Activated effector memory CD4-positive, alpha-beta T cell treated with anti-CD3 and anti-CD28 coated beads, Interleukin-2, amount 50 U/mL, for 16 hours (primary cell): ENCODE data around the gene NR2E1.

Experiments used
- DNase-seq: peaks from one replicate; pipeline ENCODE4 v3.0.0-alpha.2; 2020

Gene NR2E1

DNA sequence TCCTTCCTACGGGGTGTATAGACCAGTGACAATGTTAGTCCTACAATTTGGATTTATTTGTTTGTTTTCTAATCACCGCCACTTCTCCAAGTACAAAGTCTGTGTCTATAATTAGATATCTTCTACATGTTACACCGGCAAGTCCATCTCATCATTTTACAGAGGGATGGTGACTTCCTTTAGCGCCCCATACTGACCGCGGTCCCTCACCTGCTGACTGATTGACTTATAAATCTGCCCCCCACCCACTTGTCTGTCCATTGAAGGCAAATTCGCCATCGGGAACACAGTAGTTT lies 8.9 kb upstream of the NR2E1 start:
- no peak for DNase-seq

DNA sequence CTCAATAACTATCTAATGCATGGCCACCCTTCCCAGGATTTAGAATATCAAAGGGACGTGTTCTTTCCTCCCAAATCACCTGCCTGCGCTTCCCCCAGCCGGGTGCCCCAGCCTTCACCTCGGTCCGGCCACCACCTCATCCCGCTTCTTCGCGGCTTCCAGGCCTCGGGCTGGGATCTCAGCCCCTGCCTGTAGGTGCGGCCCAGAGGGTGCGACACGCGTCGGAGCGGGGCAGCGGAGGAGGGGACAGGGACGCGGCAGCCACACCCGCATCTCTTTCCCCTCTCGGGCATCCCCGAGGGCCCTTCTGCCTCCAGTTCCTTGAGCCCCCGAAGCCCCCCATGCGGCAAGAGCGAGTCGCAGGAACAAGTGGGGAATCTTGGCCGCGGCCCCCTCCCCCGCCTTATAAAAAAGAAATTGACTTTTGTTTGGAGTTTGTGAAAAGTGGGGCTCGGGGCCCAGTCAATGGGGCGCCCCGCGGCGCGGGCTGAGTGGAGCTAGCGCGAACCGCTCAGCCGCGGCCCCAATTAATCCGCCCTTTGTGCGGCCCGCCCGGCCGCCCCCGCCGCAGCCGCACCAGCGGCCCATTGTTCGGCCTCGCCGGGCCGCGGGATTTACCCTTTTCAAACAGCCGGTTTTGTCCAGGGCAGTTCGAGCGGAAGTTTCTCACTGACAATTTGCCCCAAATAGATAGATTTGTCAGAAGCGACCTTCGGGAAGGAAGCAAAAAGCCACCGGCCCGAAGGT lies 8.4 kb upstream of the NR2E1 start:
- no peak for DNase-seq

DNA sequence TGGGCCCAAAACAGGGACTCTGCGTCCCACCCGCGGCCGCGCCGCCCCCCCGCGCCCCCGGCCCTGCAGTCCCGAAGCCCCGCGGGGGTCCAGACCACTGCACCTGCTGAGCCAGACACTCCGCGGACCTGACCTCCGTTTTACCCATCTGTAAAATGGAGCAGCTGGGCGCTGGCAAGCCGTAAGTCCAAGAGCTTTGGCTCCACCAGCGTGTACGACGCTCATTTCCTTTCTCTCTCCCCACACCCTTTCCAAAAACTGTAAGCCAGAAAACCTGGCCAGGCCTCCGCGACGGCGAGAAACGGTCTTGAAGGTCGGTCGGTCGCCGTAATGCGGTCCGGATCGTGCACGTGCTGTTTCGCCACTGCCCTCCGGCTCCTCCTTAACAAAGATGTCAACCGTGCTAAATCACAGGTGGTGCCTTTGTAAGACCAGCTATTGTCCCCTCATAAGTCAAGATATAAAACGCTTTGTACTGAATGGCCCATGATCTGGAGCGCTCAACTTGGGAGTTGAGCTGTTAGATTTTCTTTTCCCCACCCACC lies 7.8 kb upstream of the NR2E1 start:
- DNase-seq: no peak

DNA sequence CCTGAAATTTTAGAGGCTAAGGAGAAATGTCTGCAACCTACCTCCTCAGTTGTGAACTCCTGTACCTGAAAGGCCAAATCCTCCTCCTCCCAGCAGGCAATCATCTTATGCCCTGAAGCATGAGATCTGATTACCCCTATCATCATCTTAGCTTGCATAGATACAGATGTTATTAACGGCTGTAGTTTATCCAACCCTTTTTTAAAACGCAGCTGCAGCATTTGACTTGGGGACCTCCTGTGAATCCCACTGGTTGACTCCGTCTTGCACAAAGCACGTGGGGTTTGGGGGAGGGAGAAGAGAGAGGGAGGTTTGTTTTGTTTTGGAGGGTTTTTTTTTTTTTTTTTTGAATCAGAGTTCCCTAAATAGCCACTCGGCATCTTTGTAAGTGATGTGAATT lies 5.8 kb upstream of the NR2E1 start:
- DNase-seq: no peak

DNA sequence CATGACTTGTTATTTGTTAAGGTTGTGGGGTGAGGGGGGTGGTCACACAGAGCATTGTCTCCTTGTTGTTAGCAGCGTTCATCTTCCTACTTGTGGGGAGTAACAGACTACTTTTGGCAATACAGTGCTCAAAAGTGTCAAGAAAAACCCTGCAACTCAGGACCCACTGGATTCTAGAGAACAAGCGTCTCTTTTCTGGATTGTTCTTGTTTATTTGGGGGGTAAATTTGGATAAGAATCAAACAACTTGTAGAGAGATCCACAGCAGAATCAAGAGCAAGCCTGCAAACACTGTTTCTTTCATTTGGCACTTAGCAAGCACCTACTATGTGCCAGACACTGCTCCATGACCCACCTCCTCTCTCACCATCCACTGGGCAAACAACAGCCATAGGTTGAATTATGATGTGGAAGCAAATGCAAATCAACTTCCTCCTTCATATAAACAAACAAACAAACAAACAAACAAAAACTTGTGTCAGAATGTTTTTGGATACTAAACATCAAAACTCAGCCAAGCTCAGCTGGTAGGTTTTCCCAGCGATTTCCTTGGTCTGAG lies 4.0 kb upstream of the NR2E1 start:
- no peak for DNase-seq

DNA sequence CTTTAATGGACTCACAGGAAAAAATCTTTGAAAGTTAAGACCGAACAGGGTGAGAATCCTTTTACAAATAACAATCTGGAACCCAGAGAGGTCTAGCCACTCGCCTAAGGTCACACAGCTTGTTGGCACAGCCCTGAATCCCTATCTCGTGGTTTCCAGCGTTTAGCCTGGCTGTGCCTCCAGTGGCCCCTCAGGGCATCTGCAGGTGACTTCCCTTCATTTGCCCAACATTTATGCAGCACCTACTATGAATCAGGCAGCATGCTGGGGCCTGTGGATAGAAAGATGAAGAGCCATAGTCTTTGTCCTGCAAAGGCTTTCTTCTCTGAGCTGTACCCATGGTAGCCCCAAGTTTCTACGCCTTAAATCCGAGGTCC lies 2.6 kb upstream of the NR2E1 start:
- DNase-seq: no peak

DNA sequence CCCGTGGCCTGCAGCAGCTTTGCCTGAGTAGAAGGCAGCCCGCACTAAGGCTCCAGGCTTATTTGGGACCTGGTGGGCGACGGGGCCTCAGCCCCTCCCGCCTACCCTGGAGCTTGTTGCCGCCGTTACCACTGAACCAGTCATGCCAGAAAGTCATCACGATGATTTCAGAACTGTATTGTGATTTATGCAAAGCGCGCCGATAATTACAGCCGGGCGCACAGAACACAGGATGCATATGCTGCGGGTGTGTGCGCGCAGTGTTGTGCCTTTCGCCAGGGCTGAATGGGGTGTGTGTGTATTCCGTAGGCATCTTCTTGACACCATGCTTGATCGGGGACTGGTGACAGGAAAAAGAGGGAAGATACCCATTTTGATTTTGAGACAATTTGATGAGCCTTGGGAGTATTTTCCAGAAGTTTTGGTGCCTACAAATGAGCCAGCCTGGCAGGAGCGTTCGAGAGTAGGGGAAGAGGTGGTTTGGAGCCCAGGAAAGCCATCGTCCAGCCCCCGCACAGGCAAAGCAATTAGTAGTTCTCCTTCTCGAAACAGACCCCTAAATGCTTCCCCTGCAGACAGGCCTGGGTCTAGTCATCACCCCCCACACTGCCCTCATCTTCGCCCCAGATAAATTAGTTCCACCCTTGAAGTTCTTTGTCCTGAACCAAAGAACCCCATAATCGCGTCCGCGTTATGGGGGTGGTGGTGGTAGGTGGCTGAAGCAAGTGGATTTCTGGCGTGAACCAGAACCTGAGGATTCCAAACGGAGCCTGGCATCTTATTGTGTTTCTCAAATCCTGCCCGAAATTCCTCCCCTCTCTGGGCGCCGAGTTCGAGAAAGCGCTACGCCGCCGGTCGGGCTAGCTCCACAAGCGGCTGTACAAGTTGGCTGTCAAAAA lies 1.9 kb upstream of the NR2E1 start:
- no peak for DNase-seq

DNA sequence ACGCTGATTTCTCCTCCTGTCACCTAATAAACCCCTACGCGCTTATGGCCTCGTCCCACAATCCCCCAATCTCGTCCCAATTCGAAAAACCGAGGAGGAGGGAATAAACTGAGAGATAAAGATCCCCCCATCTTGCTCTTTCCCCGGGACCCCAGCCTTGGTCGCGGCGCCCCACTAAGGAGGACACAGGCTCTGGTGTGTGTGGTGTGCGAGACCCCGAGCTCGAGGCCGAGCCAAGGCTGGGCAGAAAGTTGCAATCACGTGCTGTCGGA lies 1.3 kb upstream of the NR2E1 start:
- no peak for DNase-seq

DNA sequence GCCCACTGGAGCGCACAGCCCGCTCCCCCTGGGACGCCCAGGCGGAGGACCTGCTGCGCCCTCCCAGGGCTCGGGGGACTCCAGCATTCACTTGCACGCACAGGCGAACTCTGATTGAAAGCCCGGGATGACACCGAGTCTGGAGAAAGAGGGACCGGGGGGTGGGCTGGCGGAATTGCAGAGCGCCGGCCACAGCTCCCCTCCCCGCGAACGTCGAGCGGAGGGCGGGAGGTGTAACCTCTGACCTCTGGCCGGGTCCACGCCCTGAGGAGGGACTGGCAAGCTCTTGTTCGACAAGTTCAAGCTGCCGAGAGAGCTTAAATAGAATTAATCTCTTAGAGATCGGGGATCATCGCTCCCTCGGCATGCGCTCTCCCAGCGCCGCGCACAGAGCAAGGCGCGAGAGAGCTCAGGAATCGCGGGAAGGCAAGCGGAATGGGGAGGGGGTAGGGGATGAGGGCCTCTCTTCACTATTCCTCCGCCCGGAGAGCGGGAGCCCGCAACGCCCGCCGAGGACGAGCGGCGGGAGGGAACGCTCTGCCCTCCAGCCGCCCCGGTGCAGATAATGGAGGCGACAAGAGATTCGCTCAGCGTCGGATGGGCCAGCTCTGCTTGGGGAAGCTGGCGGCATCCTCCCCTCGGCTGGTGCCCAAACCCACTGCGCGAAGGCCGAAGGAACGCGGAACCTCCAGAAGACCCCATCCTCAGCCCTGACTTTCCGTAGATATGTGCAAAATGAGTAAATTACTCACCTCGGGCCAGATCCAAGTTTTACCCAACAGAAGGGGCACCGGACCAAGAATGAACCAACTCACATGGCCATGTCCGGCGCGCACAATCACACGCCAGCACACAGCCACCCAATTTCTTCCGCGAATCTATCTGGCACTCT lies 761 bp upstream of the NR2E1 start:
- DNase-seq: no peak

DNA sequence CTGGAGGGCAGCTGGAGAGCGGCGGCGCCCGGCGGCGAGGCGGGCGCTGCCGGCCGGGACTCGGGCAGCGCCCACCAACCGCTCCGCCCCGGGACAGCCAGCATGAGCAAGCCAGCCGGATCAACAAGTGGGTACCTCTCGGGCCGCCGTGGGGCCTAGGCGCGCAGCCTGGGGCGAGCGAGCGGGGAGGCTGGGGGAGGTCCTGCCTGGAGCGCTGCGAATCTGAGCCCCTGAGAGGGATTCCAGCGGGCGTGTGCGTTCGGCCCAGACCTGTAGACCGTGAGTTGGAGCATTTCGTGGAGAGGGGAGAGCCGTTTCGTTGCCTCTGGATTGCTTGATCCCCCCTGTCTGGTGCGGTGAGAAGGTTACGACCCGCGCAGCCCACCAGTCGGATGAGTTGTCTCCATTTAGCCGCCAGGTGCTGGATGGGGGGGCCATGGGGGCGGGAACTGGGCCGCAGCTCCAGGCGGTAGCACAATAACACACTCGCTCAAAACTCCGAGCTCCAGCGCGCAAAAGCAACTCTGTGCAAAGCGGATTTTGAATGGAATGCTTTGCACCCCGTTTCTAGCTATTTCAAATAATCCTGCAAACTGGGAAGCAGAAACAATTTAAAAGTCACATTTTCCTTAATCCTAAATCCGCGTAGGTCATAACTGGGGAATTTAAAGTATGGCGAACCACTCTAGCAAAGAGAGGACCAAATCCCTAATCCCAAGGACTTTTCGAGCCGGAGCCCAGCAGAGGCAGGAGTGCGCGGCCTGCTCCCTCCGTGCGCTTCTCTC lies 1.0 kb downstream of the NR2E1 start:
- DNase-seq: no peak

DNA sequence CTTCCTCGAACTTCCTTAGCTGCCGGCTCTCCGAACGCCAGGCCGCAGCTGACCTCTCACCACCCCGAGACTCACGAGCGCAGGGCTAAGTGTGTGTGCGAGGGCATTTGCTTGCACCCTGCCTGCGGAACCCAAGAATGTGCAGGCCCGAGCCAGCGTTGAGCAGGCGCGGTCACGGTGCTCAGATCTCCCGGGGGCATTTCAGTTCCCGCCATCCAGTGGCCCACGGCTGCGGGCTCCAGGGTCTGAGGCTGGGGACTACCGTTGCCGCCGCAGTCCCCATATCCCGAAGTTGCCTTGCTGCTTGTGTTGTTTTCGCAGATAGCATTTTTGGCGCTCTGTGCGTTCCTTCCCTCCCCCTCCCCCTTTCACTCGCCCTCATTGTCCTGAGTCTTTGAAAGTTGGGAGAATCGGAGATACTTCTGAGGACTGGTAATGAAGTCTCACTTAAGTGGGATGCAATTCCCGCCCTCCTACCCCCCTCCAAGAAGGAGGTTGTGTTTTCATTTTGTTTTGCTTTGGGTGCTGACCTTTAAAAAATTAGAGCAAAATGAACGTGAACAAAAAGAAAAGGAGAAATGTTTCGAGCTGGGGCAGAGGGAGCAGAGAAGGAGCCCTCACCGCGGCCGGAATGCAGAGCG lies 1.7 kb downstream of the NR2E1 start:
- no peak for DNase-seq

DNA sequence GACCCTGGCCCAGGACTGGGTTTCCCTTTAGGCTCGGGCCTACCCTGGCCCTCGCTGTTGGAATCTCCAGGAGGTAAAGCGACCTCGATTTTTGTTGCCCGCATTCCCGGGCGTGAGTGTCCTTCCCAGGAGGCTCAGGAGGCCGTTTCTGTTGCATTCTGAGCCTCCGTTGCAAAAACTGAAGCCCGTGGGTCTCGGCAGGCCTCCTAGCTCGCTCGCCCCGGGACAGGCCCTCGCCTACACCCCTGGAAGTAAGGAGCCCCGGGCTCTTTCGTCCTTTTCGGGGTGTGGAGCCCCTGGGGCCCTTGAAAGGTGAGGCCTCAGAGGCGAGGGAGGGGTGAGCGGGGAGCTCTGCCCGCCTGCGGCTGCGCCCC lies 2.3 kb downstream of the NR2E1 start:
- no peak for DNase-seq

DNA sequence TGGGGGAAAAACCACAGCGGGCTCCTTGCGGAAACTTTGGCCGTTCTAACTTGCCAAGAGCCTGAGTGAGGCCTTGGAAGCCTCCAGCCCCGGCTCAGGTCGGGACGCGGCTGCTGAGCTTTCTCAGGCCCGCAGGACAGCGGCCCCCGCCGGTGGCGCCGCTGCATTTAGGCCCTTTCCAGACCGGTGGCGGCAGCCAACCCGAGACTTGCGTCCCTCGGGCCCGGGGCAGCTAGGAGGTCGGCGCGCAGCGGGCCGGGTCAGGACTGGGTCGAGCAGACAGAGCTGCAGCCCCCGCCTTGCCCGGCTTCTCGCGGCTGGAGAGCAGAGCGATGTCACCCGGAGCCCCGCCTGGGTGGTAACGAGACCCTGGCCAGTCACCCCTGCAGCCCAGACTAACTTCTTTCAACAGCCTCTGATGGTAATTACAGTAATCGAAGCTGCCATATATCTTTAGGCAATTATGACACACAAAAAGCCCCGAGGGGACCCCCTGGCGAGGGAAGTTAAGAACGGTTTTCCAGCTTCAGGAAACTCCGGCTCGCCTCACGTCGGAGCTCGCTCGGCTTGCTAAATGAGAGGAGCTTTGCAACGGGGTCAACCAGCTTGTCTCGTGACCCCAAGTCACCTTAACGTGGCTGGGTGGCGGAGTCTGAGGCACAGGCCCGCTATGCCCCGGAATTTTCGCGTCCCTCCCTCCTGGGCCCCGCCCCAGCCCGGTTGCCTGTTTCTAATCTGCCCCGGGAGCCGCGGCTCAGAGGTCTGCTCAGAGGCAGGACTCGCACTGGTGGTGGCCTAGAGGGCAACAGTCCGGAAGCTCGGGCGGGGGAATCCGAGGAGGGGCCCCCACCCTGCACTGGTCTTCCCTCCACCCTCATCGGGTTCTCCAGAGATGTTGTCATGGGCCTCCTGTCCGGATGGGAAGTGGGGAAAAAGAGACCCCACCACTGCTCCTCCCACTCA lies 3.0 kb downstream of the NR2E1 start:
- DNase-seq: no peak

DNA sequence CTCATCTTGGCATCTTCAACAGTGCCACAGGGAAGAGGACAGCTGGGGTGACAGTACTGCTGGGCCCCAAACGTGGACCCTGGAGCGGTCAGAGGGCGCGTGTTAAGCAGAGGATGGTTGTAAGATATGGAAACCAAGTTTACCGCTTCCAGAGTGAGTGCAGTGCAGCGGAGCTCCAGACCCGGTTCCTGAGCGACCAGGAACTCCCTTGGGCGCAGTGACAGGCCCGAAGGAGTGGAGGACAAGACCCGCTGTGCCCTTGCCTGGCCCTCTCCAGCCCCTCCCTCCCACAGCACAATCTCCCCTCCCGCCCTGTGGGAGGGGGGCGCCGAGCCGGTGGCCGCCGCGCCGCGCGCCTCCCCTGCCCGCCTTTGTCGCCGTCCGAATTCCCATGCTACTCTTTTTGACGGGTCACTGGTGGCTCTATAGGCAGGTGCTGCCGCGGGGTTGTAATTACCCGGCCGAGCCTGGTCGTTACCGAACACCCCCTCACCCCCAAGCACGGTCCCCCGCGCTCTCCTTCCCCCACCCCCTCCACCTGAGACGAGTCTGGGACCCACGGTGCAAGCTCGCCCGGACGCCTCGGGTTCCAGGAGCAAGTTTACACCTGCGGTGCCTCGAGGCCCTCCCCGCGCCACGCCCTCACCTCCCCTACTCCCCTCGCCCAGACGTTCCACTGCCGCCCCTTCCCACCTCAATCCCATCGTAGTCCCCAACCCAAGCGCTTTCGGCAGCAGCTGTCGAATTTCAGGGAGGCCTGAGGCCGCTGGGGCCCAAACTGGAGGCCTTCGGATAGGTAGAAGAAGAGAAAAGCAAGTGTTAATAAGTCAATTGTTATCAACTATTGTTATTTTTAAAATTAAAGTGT lies 3.9 kb downstream of the NR2E1 start:
- no peak for DNase-seq

DNA sequence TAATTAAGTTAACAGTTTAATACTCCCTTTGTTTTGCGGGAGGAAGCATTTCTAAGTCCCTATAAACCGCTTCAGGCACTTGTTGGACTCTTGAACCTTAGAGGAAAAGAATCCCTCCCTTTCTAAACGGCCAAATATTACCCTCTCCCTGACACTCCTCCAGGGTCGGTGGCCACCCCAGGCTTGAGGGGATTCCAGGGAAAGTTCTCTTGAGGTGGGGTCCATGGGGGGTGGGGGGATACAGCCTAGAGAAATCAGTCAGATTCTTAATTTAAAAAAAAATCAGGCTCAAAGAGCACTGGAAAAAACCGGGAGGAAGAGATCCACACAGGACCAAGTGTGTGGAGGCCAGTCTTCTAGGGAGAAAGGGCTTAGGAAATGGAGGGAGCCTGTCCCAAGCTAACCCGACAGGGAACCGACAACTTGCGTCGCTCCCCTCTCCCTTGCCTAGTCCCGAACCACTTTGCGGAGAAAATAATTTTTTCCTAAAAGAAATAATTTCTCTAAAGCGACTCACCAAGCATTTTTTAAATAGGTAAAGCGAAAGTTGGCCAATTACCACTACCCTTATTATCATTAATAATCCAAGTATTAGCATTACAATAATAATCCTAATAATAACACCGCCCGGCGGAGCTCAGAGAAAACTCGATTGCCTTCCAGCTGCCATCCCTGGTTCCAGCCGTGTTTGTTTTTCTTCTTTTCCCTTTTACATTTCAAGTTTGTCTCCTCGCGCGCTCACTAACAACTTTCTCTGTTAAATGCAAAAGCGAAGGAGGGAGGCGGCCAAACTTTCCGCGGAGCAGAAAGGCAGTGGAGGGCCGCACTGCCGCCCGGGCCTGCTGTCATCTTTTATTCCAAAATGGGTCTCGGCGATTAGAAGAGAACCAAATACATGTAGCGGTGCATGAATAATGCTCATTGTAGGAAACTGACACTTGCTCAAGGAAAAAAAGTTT lies 4.8 kb downstream of the NR2E1 start:
- no peak for DNase-seq

DNA sequence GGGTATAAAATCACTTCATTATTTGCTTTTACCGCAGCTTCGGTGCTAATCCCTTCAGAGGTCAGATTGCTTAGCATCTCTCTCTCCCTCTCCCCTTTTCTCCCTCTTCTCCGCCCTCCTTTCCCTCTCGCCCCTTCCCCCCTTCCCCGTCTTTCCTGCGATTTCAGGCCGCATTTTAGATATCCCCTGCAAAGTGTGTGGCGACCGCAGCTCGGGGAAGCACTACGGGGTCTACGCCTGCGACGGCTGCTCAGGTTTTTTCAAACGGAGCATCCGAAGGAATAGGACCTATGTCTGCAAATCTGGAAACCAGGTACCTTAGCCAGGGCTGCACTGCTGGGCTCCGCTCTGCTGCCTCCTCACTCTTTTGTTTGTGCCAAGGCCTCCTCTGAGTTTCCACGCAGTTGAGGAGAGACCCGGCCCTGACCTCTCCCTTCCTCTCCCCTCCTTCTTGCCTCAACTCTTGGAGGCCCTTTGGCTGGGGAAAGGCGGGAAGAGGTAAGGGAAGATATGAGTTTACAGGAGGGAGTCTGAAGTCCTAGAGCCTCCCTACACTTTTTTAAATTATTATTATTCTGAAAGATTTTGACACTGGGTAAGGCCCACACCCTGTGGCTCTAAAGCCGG lies 5.6 kb downstream of the NR2E1 start:
- DNase-seq: no peak

DNA sequence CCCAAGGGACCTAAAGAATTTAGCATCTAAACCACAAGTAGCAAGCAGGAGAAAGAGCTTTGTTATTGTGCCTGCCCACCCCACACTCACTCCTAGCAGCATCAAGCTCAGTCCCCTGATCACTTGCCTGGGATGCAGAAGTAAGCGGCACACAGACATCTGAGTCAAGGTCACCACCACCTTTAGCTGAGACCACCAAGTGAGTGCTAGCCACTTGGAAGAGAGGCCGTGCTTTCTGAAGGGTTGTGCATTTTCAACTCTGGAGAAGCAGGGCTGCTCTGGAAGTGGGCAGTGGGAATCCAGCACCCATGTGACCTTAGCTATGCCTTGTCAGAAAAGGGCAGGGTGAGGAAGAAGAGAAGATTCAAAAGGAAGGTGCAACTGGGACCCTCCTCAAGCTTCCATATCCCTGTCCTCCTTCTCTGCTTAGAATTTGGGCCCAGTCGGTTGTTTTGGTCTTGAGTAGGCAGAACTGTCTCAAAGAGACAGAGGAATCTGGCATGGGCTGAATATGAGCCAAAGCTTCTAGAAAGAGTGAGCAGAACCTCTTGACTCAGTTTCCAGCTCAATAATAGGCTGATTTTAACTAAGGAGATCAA lies 6.2 kb downstream of the NR2E1 start:
- DNase-seq: no peak
